Natural killer cell (primary cell): ENCODE measurements around the gene PPT1. TPM values are rescaled to one million over a fixed set of nuclear protein-coding genes. Genes with fewer than 3 reads are reported as not detected.

Source experiments
- ATAC-seq, 3 donors: fragments of 150-1000 bp in 2 of 3; fragments of 200-7000 bp in 1 of 3; cut with Tn5 transposase; 1 replicate in 1 of 3; 2 replicates in 2 of 3; pipeline ENCODE4 v1.10.0; 2021; ENCODE audit warnings: mild to moderate bottlenecking in 2 of 3, moderate library complexity in 2 of 3
- DNase-seq, 2 donors: peaks; one replicate each; pipeline versions ENCODE4 v3.0.0 to v3.0.0-alpha.2; 2013 to 2021; ENCODE audit warnings: mixed read lengths in 1 of 2
- H3K27ac ChIP-seq: one replicate; pipeline ENCODE4 v1.5.1; 2013; ENCODE audit warnings: mild to moderate bottlenecking, low read length
- H3K27me3 ChIP-seq: one replicate; pipeline ENCODE4 v1.6.1; 2013; ENCODE audit warnings: low read length; ENCODE audit not compliant: control insufficient read depth, insufficient read depth
- H3K36me3 ChIP-seq: one replicate; pipeline ENCODE4 v1.6.1; 2013; ENCODE audit warnings: low read length; ENCODE audit not compliant: control insufficient read depth, insufficient read depth
- H3K4me1 ChIP-seq: one replicate; pipeline ENCODE4 v1.6.1; 2013; ENCODE audit warnings: low read length; ENCODE audit not compliant: control insufficient read depth, insufficient read depth
- H3K4me3 ChIP-seq: one replicate; pipeline ENCODE4 v1.5.1; 2013; ENCODE audit warnings: low read length
- H3K9me3 ChIP-seq: one replicate; pipeline ENCODE4 v1.6.1; 2013; ENCODE audit warnings: low read length; ENCODE audit not compliant: control insufficient read depth, insufficient read depth
- H3K27ac Mint-ChIP-seq, 2 donors: one replicate each; pipeline ENCODE4 v1.8.0; 2022; ENCODE audit warnings: mild to moderate bottlenecking in 2 of 2, mixed read lengths in 2 of 2, moderate library complexity in 1 of 2
- H3K27me3 Mint-ChIP-seq, 2 donors: one replicate each; pipeline ENCODE4 v1.8.0; 2022; ENCODE audit warnings: low read depth in 2 of 2, mixed read lengths in 2 of 2
- H3K36me3 Mint-ChIP-seq: one replicate; pipeline ENCODE4 v1.8.0; 2022; ENCODE audit warnings: mixed read lengths
- H3K4me1 Mint-ChIP-seq, 2 donors: one replicate each; pipeline ENCODE4 v1.8.0; 2022; ENCODE audit warnings: mixed read lengths in 2 of 2
- H3K4me3 Mint-ChIP-seq: one replicate; pipeline ENCODE4 v1.8.0; 2022; ENCODE audit warnings: mild to moderate bottlenecking, moderate library complexity, mixed read lengths
- H3K9me3 Mint-ChIP-seq, 2 donors: one replicate each; pipeline ENCODE4 v1.8.0; 2022; ENCODE audit warnings: mixed read lengths in 2 of 2
- WGBS: methylation state at CpG from one replicate; pipeline ENCODE4 v1.1.7; 2013; ENCODE audit warnings: missing lambda C conversion rate; ENCODE audit not compliant: insufficient coverage; 5-methylcytosine and 5-hydroxymethylcytosine counted together
- intact Hi-C: fragments of 100-400 bp; cut with micrococcal nuclease; formaldehyde crosslinking; loops from one replicate; pipeline ENCODE4 v1.14.2; 2022
- total RNA-seq, 4 donors: library from RNA; stranded (reverse); fragments of 120-200 nt in 1 of 4; gene quantifications; one replicate each; pipeline versions ENCODE4 v1.2.3 to v1.2.4, GENCODE V29; 2013 to 2022
- TF ChIP-seq, protein P1 (sequence below): fragments of 200-600 bp; IDR thresholded peaks from one replicate; pipeline ENCODE4 v1.8.0; 2022; ENCODE audit warnings: antibody characterized with exemption

Gene PPT1
- total RNA-seq, 3 donors from 2014 or later (not counting 1 experiment from before 2014, with no cell fraction given), result 24.9 to 34.5 (median 29.9) TPM

DNA sequence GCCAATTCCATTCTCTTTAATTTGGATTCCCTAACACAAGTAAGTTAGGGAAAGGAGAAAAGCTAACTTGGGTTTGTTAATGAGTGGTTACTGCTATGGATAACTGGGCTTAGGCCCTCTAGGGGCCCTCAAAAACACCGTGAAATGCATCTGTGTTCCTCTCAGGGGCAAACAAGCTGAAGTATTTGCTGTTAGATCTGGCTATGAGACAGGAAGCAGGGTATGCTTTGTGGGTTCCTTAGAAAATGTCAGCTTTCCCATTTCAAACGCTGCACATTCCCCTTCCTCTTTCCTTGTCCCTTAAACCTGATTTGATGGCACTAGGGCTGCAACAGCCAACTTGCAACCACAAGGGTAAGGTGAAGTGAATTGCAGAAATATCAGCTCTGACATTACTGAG is 62.2 kb downstream of the PPT1 start:
- Histone ChIP-seq H3K36me3 (no peaks in the 10 kb centered on the region), H3K4me1 (peaks cover 52% of the 10 kb centered on the region), H3K9me3 (no peaks in the 10 kb centered on the region), H3K27ac (peak overlapping the region; percentile 77), H3K4me3 (no peak overlapping the region), H3K27me3 (no peaks in the 10 kb centered on the region)
- peaks cover 40 to 58% of the 10 kb centered on the region in 2 donors for H3K4me1 Mint-ChIP-seq
- intact Hi-C loops, result loop anchor here (10.0 kb wide), 1 partner anchor 60 kb away; no protein-coding TSS in a partner anchor
- H3K27me3 Mint-ChIP-seq, result no peaks in the 10 kb centered on the region
- no peak overlapping the region for H3K4me3 Mint-ChIP-seq
- ATAC-seq (no peak), DNase-seq (peak in 1 of 2 donors; percentile 58)
- 0% methylated on average over 1 of the region's 2 CpGs for WGBS
- H3K36me3 Mint-ChIP-seq, result no peaks in the 10 kb centered on the region
- H3K27ac Mint-ChIP-seq, result peak overlapping the region; percentile 68 to 85
- no peaks in the 10 kb centered on the region for H3K9me3 Mint-ChIP-seq
- TF ChIP-seq, protein P1, sequence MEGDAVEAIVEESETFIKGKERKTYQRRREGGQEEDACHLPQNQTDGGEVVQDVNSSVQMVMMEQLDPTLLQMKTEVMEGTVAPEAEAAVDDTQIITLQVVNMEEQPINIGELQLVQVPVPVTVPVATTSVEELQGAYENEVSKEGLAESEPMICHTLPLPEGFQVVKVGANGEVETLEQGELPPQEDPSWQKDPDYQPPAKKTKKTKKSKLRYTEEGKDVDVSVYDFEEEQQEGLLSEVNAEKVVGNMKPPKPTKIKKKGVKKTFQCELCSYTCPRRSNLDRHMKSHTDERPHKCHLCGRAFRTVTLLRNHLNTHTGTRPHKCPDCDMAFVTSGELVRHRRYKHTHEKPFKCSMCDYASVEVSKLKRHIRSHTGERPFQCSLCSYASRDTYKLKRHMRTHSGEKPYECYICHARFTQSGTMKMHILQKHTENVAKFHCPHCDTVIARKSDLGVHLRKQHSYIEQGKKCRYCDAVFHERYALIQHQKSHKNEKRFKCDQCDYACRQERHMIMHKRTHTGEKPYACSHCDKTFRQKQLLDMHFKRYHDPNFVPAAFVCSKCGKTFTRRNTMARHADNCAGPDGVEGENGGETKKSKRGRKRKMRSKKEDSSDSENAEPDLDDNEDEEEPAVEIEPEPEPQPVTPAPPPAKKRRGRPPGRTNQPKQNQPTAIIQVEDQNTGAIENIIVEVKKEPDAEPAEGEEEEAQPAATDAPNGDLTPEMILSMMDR, result no peak

DNA sequence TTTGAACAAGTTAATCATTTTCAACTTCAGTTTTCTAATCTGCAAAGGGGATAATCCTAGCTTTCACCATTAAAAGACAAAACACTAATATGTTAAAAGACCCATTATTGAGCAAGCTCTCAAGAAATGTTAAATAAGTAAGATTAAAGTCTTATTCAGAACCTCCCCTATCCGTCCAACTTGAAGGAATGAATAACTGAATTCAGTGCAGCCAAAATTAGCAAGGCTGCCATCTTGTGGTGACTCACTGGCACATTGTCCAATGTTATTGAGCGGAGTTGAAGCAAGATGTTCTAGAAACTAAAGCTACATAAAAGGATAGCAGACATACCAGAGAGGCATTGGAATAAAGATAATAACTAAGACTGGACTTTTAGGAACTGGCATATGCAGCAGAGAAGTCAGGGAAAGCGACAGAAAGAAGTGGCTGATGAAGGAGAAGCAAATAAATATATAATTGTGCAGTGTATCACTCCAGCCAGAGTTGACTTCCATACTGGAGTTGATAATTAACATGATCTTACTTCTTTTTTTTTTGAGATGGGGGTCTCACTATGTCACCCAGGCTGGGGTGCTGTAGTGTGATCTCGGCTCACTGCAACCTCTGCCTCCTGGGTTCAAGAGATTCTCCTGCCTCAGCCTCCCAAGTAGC is 64.7 kb downstream of the PPT1 start:
- peak overlapping the region; percentile 1 to 47 for H3K27ac Mint-ChIP-seq
- H3K27me3 Mint-ChIP-seq, result no peaks in the 10 kb centered on the region
- H3K9me3 Mint-ChIP-seq, result no peaks in the 10 kb centered on the region
- H3K4me3 ChIP-seq, result no peak overlapping the region
- ATAC-seq (peak; percentile 75 to 85 (median 82)), DNase-seq (peak in 1 of 2 donors; percentile 80)
- TF ChIP-seq, protein P1, result peak; percentile 67
- H3K27me3 ChIP-seq, result no peaks in the 10 kb centered on the region
- peaks cover 31% of the 10 kb centered on the region for H3K4me1 ChIP-seq
- peaks cover 24 to 40% of the 10 kb centered on the region in 2 donors for H3K4me1 Mint-ChIP-seq
- no peaks in the 10 kb centered on the region for H3K9me3 ChIP-seq
- H3K4me3 Mint-ChIP-seq, result no peak overlapping the region
- WGBS, result 60% methylated on average over 4 of the region's 4 CpGs
- H3K27ac ChIP-seq, result no peak overlapping the region
- no peaks in the 10 kb centered on the region for H3K36me3 Mint-ChIP-seq
- H3K36me3 ChIP-seq, result no peaks in the 10 kb centered on the region
- intact Hi-C loops, result loop anchor here (1.0 to 10.0 kb wide), 3 partner anchors 58 to 216 kb away; no protein-coding TSS in a partner anchor

DNA sequence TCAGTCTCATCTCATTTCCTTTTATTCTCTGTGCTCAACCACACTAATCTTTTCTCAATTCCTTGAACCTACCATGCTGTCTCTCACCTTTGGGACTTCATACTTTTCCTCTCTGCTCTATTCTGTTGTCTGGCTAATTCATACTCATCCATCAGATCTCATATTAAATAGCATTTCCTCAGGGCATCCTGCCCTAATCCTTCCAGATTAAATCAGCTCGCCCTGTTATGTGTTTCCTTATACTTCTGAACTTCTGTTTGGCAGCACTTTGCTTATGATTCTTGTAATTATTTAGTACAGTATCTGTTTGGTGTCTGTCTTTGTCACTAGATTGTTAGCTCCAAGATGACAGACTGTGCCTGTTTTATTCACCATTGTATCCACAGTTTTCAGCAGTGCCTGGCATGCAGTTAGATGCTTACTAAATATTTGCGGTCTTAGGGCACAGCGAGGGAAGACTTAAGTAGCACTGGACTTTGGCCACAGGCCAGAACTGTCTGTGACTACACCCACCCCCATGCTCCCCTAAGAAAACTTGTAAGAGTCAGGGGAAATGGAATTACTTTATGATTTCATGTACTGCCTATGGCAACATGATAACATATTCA is 66.4 kb downstream of the PPT1 start:
- WGBS, result 89% methylated on average over 3 of the region's 3 CpGs
- Mint-ChIP-seq H3K4me1 (peaks cover 24 to 33% of the 10 kb centered on the region in 2 donors), H3K4me3 (no peak overlapping the region), H3K27me3 (no peaks in the 10 kb centered on the region), H3K9me3 (no peaks in the 10 kb centered on the region), H3K36me3 (no peaks in the 10 kb centered on the region), H3K27ac (no peak overlapping the region)
- H3K36me3 ChIP-seq, result no peaks in the 10 kb centered on the region
- H3K27me3 ChIP-seq, result no peaks in the 10 kb centered on the region
- H3K4me3 ChIP-seq, result no peak overlapping the region
- H3K4me1 ChIP-seq, result peaks cover 25% of the 10 kb centered on the region
- TF ChIP-seq, protein P1, result no peak
- intact Hi-C loops, result loop anchor here (10.0 kb wide), 1 partner anchor 56 kb away; no protein-coding TSS in a partner anchor
- peaks cover 5% of the 10 kb centered on the region for H3K9me3 ChIP-seq
- H3K27ac ChIP-seq, result no peak overlapping the region
- ATAC-seq (no peak), DNase-seq (no peak)
